ENCODE measurements around the gene THOC7.

THOC7 gene

DNA sequence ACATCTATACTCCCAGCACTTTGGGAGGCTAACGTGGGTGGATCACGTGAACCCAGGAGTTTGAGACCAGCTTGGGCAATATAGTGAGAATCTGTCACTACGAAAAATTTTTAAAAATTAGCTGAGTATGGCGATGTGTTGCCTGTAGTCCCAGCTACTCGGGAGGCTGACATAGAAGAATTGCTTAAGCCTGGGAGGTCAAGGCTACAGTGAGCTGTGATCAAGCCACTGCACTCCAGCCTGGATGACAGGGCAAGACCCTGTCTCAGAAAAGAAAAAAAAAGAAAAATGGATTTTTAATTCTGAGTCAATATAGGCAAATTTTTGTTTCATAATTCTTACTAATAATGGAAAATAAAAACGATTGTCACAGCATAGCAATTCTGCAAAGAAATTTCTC is 31.2 kb downstream of the THOC7 start:
- DNase-seq = no peak

DNA sequence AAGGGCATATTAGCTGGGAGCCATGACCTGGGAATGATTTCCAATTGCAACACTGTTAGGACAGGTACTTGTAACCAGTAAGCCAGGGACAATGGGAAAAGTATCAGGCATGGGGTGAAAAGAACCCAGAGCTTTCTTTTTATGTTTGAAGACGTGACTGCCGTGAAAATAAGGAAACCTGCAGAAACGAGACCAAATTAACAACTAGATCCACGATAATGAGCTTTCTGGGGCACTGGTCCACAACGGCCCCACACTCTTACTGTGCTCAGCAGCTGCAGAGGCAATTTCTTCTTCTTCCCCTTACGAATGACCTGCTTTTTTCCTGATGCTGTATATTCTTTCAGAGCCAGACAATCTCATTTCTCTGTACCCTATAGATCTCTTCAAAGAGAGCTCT is 33.1 kb downstream of the THOC7 start:
- no peak for DNase-seq

GRCh38 chr3:63824309-63824708 is 39.3 kb downstream of the THOC7 start:
- peak; percentile 67 for DNase-seq

GRCh38 chr3:63819151-63819398 is 44.5 kb downstream of the THOC7 start, which contains the start of gene C3orf49:
Gene C3orf49 (plus strand): TSS chr3:63819299. CDS start chr3:63819472, 173 bp downstream.
- no peak for DNase-seq

DNA sequence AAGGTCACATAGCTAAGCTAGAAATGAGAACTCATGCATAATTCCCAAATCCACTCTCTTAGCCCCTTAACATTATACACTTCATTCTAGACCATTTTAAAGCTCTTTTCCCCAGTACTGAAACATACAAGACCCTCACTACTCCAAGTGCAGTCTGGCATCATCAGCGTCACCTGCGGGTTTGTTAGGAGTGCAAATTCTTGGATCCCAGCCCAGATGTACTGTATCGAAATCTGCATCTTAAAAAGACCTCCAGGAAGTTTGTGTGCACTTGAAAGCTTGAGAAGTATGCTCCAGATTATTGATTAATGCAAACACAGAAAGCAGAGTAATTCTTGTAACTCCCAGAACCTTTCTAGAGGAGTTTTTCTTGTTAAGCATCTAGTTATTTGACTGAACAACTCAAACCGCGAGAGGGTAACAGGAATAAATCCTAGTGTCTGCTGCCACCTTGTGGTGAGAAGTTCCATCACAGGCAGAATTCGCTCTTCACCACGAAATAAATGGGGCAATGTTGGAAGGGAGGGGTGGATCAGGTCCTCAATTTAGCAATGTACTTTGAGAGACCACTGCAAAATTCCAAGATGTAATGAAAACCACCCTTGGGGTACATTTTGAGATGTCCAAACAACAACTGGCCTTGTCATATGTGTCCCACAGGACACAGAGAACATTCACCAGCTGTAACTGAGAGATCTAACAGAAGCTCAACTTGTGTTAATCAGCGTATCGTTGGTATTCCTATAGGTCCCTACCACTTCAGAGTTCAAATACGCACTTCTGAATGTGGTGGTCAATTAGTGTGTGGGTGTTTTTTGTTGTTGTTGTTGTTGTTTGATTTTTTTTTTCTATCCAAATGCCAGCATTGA is 45.1 kb downstream of the THOC7 start:
- peak; percentile 55 for DNase-seq

DNA sequence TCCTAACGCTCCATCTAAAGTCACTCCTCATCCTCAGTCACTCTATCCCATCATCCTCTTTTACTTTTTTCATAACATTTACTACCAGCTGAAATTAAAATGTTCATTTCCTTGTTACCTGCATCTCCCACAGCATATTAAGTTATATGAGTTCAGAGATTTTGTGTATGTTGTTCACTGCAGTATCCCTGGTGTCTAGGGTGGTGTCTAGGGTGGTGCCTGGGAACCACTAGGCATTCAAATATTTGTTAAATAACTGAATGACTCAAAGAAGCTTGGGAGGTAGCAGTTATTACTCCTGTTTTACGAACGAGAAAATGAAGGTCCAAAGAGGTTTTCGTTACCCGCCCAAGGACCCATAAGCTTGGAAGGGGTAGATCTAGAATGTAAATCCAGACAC is 46.4 kb downstream of the THOC7 start:
- DNase-seq = no peak

DNA sequence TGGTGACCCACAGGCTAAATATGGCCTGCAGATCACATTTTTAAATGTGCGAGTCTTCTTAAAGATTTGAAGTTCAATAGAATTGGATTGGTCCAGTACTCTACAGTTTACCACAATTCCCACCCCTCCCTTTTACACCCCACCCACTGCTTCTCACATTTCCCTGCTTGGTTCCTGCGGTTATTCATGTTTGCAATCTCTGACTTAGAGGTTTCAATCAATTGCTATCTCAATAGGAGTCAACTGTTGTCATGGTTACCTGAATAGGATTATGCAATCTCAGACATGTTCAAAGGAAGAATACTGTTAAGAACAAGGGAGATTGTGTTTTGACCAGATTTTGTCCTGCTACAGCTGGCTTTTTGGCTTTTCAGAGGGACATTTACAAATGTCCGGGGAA is 49.4 kb downstream of the THOC7 start:
- DNase-seq = peak; percentile 22

- DNase-seq = peak; percentile 53
These were observed 54.0 kb downstream of the THOC7 start for GRCh38 chr3:63809607-63810006.

DNA sequence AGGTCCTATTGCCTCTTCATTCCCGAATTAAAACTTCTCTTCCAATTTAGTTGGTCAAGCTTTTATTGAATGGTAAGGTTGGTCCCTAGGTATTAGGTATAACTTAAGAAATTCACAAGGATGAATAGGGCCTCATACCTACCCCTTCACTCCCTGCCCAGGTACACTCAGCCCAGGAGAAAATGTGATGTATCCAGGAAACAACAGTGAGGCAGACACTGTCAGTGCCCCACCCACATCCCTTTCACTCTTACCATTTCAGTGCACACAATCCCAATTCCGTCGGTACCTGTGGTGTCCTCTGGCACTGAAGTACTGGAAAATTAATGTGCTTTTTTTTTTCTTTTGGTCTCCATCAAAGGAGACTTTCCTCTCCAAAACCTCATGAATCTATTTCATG is 55.0 kb downstream of the THOC7 start:
- DNase-seq = no peak

- no peak for DNase-seq
These were observed 55.5 kb downstream of the THOC7 start for GRCh38 chr3:63807961-63808565.

- no peak for DNase-seq
These were observed 59.7 kb downstream of the THOC7 start for GRCh38 chr3:63803911-63804310.

DNA sequence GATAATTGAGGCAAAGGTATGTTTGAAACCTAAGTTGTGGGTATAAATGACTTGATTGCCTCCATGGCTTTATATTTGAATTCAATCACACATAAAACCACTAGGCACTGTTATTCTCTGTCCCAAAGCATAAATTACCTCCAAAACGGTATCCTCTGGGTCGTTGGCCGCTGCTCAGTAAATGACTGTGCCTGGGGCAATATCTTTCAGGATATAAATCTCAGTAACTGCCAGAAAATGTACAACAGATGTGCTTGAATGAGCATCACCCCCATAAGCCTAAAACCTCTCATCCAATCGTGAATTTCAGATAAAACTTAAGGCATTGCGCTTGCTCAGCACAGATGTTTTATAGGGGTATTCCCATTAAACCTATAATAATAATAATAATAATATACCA is 63.5 kb downstream of the THOC7 start:
- no peak for DNase-seq

- DNase-seq = no peak
These were observed 64.7 kb downstream of the THOC7 start for GRCh38 chr3:63798949-63799348.

GRCh38 chr3:63798544-63798943 is 65.1 kb downstream of the THOC7 start:
- DNase-seq = no peak

- no peak for DNase-seq
These were observed 68.2 kb downstream of the THOC7 start for GRCh38 chr3:63795438-63795837.

GRCh38 chr3:63791974-63792373 is 71.6 kb downstream of the THOC7 start:
- DNase-seq = peak; percentile 65
